ENCODE measurements around the gene CHRM4.

DNA sequence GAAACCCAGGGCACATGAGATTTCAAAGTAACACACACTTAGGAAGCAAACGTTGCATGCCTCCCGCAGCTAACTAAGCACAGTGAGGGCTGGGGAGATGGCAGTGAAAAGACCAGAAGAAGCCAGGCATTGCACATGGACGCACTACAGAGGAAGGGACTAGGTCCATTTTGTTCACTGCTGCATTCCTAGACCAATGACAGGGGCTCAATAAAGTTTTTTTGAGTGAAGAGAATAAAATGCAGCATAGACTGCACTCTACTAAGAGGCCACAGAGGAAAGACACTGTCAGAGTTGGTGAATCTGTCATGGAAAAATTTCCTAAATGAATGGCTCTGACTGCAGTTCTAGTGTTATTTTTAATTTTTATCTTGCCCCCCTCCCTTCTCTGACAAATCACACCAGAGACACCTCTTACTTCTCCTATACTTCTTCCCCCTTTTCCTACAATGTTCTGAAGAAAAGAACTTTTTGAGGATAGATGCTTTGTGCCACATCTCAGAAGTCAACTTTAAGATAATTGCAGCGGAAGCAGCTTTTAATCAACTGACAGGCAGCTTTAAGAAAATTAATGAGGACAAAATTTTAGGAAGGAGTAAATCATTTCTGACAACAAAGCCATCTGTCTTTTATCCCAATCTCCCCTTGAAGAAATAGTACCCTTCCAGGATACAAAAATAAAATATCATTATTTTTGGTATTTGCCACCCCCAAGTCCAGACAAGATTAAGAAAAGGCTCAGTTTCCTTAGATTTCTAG lies 34.8 kb upstream of the CHRM4 start:
- TF ChIP-seq EZH2 (IDR thresholded peaks at IDR 0.05), result no peak
- TF ChIP-seq POLR2AphosphoS5 (IDR thresholded peaks at IDR 0.05; ENCODE audit: borderline replicate concordance, low read depth, low read length), result no peak

All from SK-N-MC (cell line).